Measurements from ENCODE around the gene LEF1.

Gene LEF1

GRCh38 chr4:108107729-108108382, 60.9 kb downstream of the LEF1 start:
- peak in 1 of 2 donors; percentile 24 for DNase-seq

DNA sequence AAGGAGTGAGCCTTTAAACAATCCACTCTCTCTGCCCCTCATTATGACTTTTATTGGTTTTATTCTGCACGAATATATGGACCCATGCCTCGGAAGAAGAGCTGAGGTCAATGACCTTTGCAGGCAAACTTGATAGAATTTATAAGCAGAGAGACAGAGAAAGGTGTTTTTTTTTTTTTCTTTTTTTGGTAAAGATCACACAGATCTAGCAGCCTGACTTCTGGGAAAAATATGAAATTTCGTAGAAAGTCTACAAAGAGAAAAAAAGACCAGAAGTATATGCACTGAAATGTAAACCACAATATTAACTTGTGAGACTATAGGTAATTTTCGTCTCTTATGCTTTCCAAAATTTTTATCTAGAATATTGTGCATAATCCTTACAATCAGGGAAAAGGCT, 61.6 kb downstream of the LEF1 start:
- no peak for DNase-seq

DNA sequence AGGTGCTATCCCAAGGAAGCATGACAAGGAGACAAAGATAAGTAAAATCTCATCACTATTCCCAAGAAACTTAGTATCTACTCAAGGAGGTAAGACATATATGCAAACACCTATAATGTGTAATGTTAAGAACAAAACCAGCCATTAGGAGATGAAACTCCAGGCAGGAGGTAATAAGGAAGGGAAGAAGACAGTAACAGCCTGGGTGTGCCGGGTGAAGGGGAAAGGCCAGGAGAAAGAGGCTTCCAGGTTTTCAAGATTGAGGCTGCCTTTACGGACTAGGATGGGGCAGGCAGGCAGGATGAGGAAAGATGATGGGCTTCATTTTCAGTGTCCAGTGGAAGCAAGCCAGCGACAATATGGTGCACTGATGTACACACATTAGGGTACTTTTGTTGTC, 62.5 kb downstream of the LEF1 start:
- no peak for DNase-seq

- no peak for DNase-seq
Observed at GRCh38 chr4:108103099-108103862, 65.5 kb downstream of the LEF1 start.

- DNase-seq = no peak
Observed at GRCh38 chr4:108100827-108101226, 67.9 kb downstream of the LEF1 start.

DNA sequence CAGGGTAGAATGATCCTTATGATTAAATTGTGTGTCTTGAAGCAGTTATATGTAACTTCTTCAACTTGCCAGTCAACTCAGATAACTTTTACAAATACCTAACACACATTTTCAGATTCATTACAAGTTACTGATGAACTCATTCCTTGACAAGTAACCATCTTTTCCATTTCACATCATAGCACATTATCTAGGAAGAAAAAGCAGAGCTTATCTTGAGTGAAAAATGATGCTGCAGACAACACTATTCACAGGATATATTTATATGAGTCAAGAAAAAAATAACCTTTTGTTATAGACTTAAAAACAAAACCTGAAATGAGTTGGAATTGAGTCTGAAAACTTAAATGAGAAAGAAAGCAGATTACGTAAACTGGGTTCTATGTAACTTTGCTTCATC, 68.9 kb downstream of the LEF1 start:
- no peak for DNase-seq

DNA sequence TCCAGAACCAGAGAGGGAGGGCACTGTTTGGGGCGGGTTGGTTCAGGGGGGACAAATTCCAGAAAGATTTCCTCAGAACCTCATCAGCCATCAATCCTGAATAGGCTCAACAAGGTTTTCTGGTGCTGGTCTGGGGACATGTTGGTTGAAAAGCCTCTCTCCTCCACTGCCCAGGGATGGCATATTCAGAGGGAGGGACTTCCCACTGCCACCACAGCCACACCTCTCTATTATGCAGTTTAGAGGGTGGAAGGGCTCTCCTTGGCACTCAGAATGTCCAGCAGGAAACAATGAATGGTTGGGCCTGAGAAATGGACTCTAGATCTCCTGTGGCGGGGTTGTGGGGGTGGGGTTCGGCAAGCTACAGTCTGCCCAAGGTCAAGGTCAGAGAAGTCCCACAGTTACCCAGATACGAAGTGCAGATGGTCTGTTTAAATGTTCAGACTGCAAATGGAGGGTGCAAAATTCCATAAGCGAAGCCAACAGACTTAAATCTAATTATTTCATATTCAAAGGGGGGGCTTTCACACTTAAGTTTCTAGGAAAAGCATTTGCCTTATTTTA, 70.7 kb downstream of the LEF1 start:
- DNase-seq = no peak

GRCh38 chr4:108094923-108095482, 73.7 kb downstream of the LEF1 start:
- no peak for DNase-seq

- no peak for DNase-seq
Observed at GRCh38 chr4:108094131-108094530, 74.6 kb downstream of the LEF1 start.

- no peak for DNase-seq
Observed at GRCh38 chr4:108092288-108092687, 76.4 kb downstream of the LEF1 start.

- no peak for DNase-seq
Observed at GRCh38 chr4:108087293-108087967, 81.3 kb downstream of the LEF1 start.

- DNase-seq = peak in 1 of 2 donors; percentile 10
Observed at GRCh38 chr4:108081256-108081655, 87.5 kb downstream of the LEF1 start.

- peak in 1 of 2 donors; percentile 22 for DNase-seq
Observed at GRCh38 chr4:108080747-108081146, 88.0 kb downstream of the LEF1 start.

- DNase-seq = no peak
Observed at GRCh38 chr4:108078024-108078733, 90.6 kb downstream of the LEF1 start.

- no peak for DNase-seq
Observed at GRCh38 chr4:108072300-108072699, 96.4 kb downstream of the LEF1 start.

GRCh38 chr4:108070775-108071174, 98.0 kb downstream of the LEF1 start:
- no peak for DNase-seq

DNA sequence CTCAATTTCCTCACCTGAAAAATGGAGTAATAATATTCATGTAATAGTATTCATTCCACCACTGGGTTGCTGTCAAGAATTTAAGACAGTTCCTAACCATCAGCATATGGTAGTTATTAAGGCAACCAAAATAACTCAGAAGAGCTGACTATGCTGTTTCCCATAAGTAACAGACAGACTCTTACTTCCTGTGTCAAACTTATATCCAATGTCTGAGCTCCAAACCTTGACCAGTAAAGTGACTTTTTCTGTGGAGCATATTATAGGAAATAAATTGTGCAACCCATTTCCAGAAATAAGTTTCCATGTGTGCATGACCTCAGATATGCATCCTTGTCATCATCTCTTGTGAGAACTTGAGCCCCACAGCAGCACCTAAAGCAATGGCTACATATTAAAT, 100.3 kb downstream of the LEF1 start:
- DNase-seq = no peak

GRCh38 chr4:108060686-108061321, 107.9 kb downstream of the LEF1 start:
- DNase-seq = no peak

DNA sequence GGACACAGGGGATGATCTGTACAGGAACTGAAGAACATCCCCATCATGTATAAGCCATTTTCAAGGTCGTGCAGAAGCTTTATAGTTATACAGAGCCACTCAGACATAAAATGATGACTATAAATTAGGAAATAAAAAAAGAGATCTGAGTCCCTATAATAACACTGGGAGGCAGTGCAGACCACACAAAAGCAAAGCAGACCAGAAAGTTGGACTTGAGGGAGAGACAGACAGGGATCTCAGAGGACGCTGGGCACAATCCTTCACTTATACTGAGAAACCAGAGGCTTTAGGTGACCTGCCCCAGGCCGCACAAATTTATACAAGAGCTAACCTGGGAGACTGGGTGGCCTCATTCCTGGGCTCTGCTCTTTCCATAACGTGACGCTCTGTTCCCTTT, 108.6 kb downstream of the LEF1 start:
- DNase-seq = no peak

- DNase-seq = no peak
Observed at GRCh38 chr4:108058685-108059440, 109.9 kb downstream of the LEF1 start.

DNA sequence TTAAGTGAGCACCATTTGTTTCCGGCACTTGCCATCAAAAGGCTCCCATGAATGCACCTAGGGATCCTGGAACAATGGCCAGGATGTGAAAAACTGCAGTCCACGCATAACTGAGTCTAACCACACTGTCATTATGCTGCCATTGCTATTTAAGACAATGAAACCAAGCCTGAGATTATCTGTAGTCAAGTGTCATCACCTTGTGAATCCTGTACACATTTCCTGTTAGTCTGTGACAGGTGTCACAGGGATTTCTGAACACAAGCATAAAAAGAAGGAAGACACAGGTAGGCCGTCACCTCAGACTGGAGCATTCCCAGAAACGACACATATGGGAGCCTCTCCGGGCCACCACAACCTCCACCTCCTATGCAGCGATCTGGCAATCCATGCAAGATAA, 112.3 kb downstream of the LEF1 start:
- no peak for DNase-seq

Measured in stimulated activated CD4-positive, alpha-beta T cell treated with anti-CD3 and anti-CD28 coated beads, Interleukin-2, amount 100 ng/mL, for 48 hours (primary cell).